H9 (cell line): ENCODE data around the gene TMEM45B. TPM values are rescaled to one million over a fixed set of nuclear protein-coding genes. Genes with fewer than 3 reads are reported as not detected.

Experiments used
- DNase-seq: peaks from one replicate; pipeline ENCODE4 v3.0.0-alpha.2; 2017
- H2AFZ ChIP-seq: one replicate; pipeline ENCODE4 v1.6.1; 2013; ENCODE audit warnings: mild to moderate bottlenecking, low read length, control low read depth, moderate library complexity
- H2AK5ac ChIP-seq: 2 replicates; pipeline ENCODE4 v1.6.1; 2013; ENCODE audit warnings: low read length, control low read depth, mixed read lengths; ENCODE audit not compliant: insufficient read length
- H2BK120ac ChIP-seq: one replicate; pipeline ENCODE4 v1.6.1; 2013; ENCODE audit warnings: low read depth, mild to moderate bottlenecking, low read length, control low read depth, inconsistent platforms; ENCODE audit not compliant: poor library complexity, severe bottlenecking
- H2BK12ac ChIP-seq: 2 replicates; pipeline ENCODE4 v1.6.1; 2013; ENCODE audit warnings: low read length, control low read depth, mixed read lengths, low read depth; ENCODE audit not compliant: insufficient read length
- H2BK15ac ChIP-seq: 2 replicates; pipeline ENCODE4 v1.6.1; 2013; ENCODE audit warnings: low read depth, low read length, control low read depth
- H2BK20ac ChIP-seq: one replicate; pipeline ENCODE4 v1.6.1; 2013; ENCODE audit warnings: low read depth, mild to moderate bottlenecking, low read length, control low read depth, inconsistent platforms; ENCODE audit not compliant: poor library complexity, severe bottlenecking
- H2BK5ac ChIP-seq: 2 replicates; pipeline ENCODE4 v1.6.1; 2013; ENCODE audit warnings: low read length, control low read depth, mixed read lengths; ENCODE audit not compliant: insufficient read length
- H3K14ac ChIP-seq: 2 replicates; pipeline ENCODE4 v1.6.1; 2013; ENCODE audit warnings: low read length, control low read depth; ENCODE audit not compliant: insufficient read depth
- H3K18ac ChIP-seq: 2 replicates; pipeline ENCODE4 v1.6.1; 2013; ENCODE audit warnings: low read depth, mild to moderate bottlenecking, mixed read lengths, low read length, control low read depth; ENCODE audit not compliant: insufficient read length
- H3K23ac ChIP-seq: 2 replicates; pipeline ENCODE4 v1.6.1; 2013; ENCODE audit warnings: low read length, control low read depth, mixed read lengths, low read depth; ENCODE audit not compliant: insufficient read length
- H3K23me2 ChIP-seq: 2 replicates; pipeline ENCODE4 v1.6.1; 2013; ENCODE audit warnings: low read depth, mild to moderate bottlenecking, mixed read lengths, low read length, control low read depth; ENCODE audit not compliant: insufficient read length, poor library complexity, severe bottlenecking
- H3K27ac ChIP-seq: 2 replicates; pipeline ENCODE4 v1.5.1; 2013; ENCODE audit warnings: low read length, control low read depth, mixed read lengths, low read depth; ENCODE audit not compliant: insufficient read length
- H3K27me3 ChIP-seq: 2 replicates; pipeline ENCODE4 v1.6.1; 2013; ENCODE audit warnings: low read length, control low read depth, inconsistent platforms; ENCODE audit not compliant: insufficient read depth
- H3K4ac ChIP-seq: 2 replicates; pipeline ENCODE4 v1.6.1; 2013; ENCODE audit warnings: low read depth, mild to moderate bottlenecking, control low read depth, inconsistent platforms, low read length, moderate library complexity
- H3K4me1 ChIP-seq: 2 replicates; pipeline ENCODE4 v1.6.1; 2013; ENCODE audit warnings: low read length, control low read depth, inconsistent platforms; ENCODE audit not compliant: insufficient read depth
- H3K4me2 ChIP-seq: 2 replicates; pipeline ENCODE4 v1.6.1; 2013; ENCODE audit warnings: low read length, control low read depth, mixed read lengths; ENCODE audit not compliant: insufficient read length, insufficient read depth
- H3K56ac ChIP-seq: 2 replicates; pipeline ENCODE4 v1.6.1; 2013; ENCODE audit warnings: low read depth, mild to moderate bottlenecking, mixed read lengths, low read length, control low read depth; ENCODE audit not compliant: insufficient read length
- H3K79me1 ChIP-seq: 2 replicates; pipeline ENCODE4 v1.6.1; 2013; ENCODE audit warnings: low read depth, mild to moderate bottlenecking, moderate library complexity, low read length, control low read depth, inconsistent platforms; ENCODE audit not compliant: insufficient read depth, poor library complexity, severe bottlenecking
- H3K79me2 ChIP-seq: 2 replicates; pipeline ENCODE4 v1.6.1; 2013; ENCODE audit warnings: low read length, control low read depth, inconsistent platforms; ENCODE audit not compliant: insufficient read depth
- H3K9ac ChIP-seq: 2 replicates; pipeline ENCODE4 v1.6.1; 2013; ENCODE audit warnings: low read length, control low read depth, mixed read lengths; ENCODE audit not compliant: insufficient read length; ENCODE audit errors: extremely low read depth
- H3K9me3 ChIP-seq: one replicate; pipeline ENCODE4 v1.6.1; 2013; ENCODE audit warnings: low read depth, low read length, inconsistent platforms; ENCODE audit not compliant: control insufficient read depth
- H3T11ph ChIP-seq: one replicate; pipeline ENCODE4 v1.6.1; 2013; ENCODE audit warnings: mild to moderate bottlenecking, low read length, control low read depth, inconsistent platforms
- H4K20me1 ChIP-seq: one replicate; pipeline ENCODE4 v1.6.1; 2013; ENCODE audit not compliant: control insufficient read depth, insufficient read length, insufficient read depth
- H4K5ac ChIP-seq: 2 replicates; pipeline ENCODE4 v1.6.1; 2013; ENCODE audit warnings: low read depth, mild to moderate bottlenecking, mixed read lengths, low read length, control low read depth; ENCODE audit not compliant: insufficient read length
- H4K8ac ChIP-seq: replicated peaks from 2 replicates; pipeline ENCODE4 v1.6.1; 2013; ENCODE audit warnings: low read length, control low read depth, mixed read lengths, low read depth; ENCODE audit not compliant: insufficient read length
- H4K91ac ChIP-seq: 2 replicates; pipeline ENCODE4 v1.6.1; 2013; ENCODE audit warnings: low read depth, mild to moderate bottlenecking, moderate library complexity, mixed read lengths, low read length, control low read depth; ENCODE audit not compliant: insufficient read length
- H3K27ac Mint-ChIP-seq, 3 experiments: 2 replicates in 2 of 3; 3 replicates in 1 of 3; pipeline ENCODE4 v1.8.0; 2020 to 2021; ENCODE audit warnings: mixed read lengths in 3 of 3, mild to moderate bottlenecking in 1 of 3, moderate library complexity in 1 of 3
- H3K27me3 Mint-ChIP-seq: 2 replicates; pipeline ENCODE4 v1.8.0; 2021; ENCODE audit warnings: low read depth, mild to moderate bottlenecking, moderate library complexity, mixed read lengths
- H3K36me3 Mint-ChIP-seq, 3 experiments: 2 replicates in 2 of 3; 3 replicates in 1 of 3; pipeline ENCODE4 v1.8.0; 2020 to 2021; ENCODE audit warnings: low read depth in 3 of 3, mixed read lengths in 3 of 3; ENCODE audit not compliant: insufficient read depth in 1 of 3
- H3K4me1 Mint-ChIP-seq, 2 experiments: 2 replicates each; pipeline ENCODE4 v1.8.0; 2020; ENCODE audit warnings: mixed read lengths in 2 of 2
- H3K4me3 Mint-ChIP-seq, 2 experiments: 2 replicates in 1 of 2; 3 replicates in 1 of 2; pipeline ENCODE4 v1.8.0; 2020 to 2021; ENCODE audit warnings: mild to moderate bottlenecking in 2 of 2, mixed read lengths in 2 of 2, moderate library complexity in 1 of 2
- H3K9me3 Mint-ChIP-seq, 2 experiments: 2 replicates in 1 of 2; 3 replicates in 1 of 2; pipeline ENCODE4 v1.8.0; 2020; ENCODE audit warnings: mild to moderate bottlenecking in 2 of 2, mixed read lengths in 2 of 2, moderate library complexity in 1 of 2
- WGBS: extraction: QIAGEN DNeasy Blood & Tissue Kit; methylation state at CpG from one replicate; pipeline ENCODE4 v1.1.7; 2013; ENCODE audit warnings: missing lambda C conversion rate, low lambda C conversion rate, mixed read lengths; ENCODE audit not compliant: insufficient read length; ENCODE audit errors: extremely low coverage; 5-methylcytosine and 5-hydroxymethylcytosine counted together
- total RNA-seq: library from RNA; stranded (reverse); gene quantifications from 2 replicates; pipeline ENCODE4 v1.2.1, GENCODE V29; 2021
- TF ChIP-seq, protein P1 (sequence below): fragments of 200-600 bp; sonication (generic); conservative IDR thresholded peaks from 3 replicates; pipeline ENCODE4 v1.8.0; 2021; ENCODE audit warnings: antibody characterized with exemption, mild to moderate bottlenecking

TMEM45B gene
- total RNA-seq, 1 experiment from 2014 or later: 0.70 TPM

DNA sequence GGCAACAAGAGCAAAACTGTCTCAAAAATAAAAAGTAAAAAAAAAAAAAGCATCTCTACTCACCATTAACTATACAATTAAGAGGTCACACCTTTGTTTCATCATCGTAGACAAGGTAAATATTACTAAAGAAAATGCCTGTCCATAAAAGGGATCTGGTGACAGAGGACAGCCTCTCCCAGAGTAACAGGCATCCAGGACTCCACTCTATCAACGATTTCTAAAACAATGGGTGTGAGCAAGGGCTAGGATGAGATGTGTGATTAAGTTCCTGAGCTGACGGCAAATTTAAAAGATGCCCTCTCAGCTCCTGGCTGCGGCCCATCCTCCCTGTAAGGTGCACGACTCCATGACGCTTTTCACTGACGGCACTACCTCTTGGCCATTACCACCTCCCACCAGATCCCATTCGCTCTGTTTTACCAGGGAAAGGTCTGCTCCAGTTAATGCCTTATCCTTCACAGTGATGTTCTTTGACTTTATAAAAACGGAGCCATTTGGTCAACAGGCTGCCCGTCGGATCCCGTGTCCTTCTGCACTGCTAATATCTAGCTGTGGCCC is 2.3 kb upstream of the TMEM45B start:
- H3K9me3 Mint-ChIP-seq: peaks cover 4 to 5% of the 10 kb centered on the region in 2 experiments; a peak in 2 of 5 replicates
- H2AFZ ChIP-seq: no peak overlapping the region
- no peak overlapping the region for H4K5ac ChIP-seq
- TF ChIP-seq, protein P1, sequence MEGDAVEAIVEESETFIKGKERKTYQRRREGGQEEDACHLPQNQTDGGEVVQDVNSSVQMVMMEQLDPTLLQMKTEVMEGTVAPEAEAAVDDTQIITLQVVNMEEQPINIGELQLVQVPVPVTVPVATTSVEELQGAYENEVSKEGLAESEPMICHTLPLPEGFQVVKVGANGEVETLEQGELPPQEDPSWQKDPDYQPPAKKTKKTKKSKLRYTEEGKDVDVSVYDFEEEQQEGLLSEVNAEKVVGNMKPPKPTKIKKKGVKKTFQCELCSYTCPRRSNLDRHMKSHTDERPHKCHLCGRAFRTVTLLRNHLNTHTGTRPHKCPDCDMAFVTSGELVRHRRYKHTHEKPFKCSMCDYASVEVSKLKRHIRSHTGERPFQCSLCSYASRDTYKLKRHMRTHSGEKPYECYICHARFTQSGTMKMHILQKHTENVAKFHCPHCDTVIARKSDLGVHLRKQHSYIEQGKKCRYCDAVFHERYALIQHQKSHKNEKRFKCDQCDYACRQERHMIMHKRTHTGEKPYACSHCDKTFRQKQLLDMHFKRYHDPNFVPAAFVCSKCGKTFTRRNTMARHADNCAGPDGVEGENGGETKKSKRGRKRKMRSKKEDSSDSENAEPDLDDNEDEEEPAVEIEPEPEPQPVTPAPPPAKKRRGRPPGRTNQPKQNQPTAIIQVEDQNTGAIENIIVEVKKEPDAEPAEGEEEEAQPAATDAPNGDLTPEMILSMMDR: no peak
- no peak overlapping the region for H2AK5ac ChIP-seq
- H3K18ac ChIP-seq: no peak overlapping the region
- H4K20me1 ChIP-seq: no peaks in the 10 kb centered on the region
- H3K9ac ChIP-seq: no peak overlapping the region
- H2BK120ac ChIP-seq: no peak overlapping the region
- H3K4ac ChIP-seq: no peak overlapping the region
- no peak overlapping the region for H2BK20ac ChIP-seq
- H2BK12ac ChIP-seq: no peak overlapping the region
- no peaks in the 10 kb centered on the region for H3K23me2 ChIP-seq
- no CpG with 5 or more reads among the region's 12 CpGs for WGBS
- H3K27me3 ChIP-seq: peaks cover 6% of the 10 kb centered on the region; the same call in 1 of the 2 replicates
- H3K4me2 ChIP-seq: no peak overlapping the region
- peaks cover 0 to 2% (median 0%) of the 10 kb centered on the region in 3 experiments; a peak in 3 of 7 replicates for H3K36me3 Mint-ChIP-seq
- H3K27ac Mint-ChIP-seq: no peak overlapping the region
- no peaks in the 10 kb centered on the region for H3K79me2 ChIP-seq
- H3K4me1 Mint-ChIP-seq: peaks cover 3 to 4% of the 10 kb centered on the region in 2 experiments; a peak in 1 of 4 replicates
- H3K56ac ChIP-seq: no peak overlapping the region
- no peak overlapping the region for H3K27ac ChIP-seq
- H3K23ac ChIP-seq: no peak overlapping the region
- no peak overlapping the region for H2BK5ac ChIP-seq
- peaks cover 57% of the 10 kb centered on the region for H3K27me3 Mint-ChIP-seq
- H4K8ac ChIP-seq: no peak overlapping the region
- no peaks in the 10 kb centered on the region for H3K9me3 ChIP-seq
- no peak overlapping the region for H3T11ph ChIP-seq
- no peaks in the 10 kb centered on the region for H3K79me1 ChIP-seq
- H3K14ac ChIP-seq: no peak overlapping the region
- no peak overlapping the region for H4K91ac ChIP-seq
- no peak overlapping the region for H2BK15ac ChIP-seq
- no peak overlapping the region for H3K4me3 Mint-ChIP-seq
- no peak for DNase-seq
- no peaks in the 10 kb centered on the region for H3K4me1 ChIP-seq
